Common myeloid progenitor, CD34-positive (primary cell): ENCODE results near the gene IPO8.

Experiments
- CTCF ChIA-PET: fragments of 350-600 bp; sonication (Branson Sonifier 250); formaldehyde crosslinking; loops from one replicate; lab custom pipeline; 2021; ENCODE audit warnings: antibody characterized with exemption; lab: Charles Lee
- POLR2A ChIA-PET: fragments of 350-600 bp; sonication (Branson Sonifier 250); formaldehyde crosslinking; loops from one replicate; lab custom pipeline; 2021; ENCODE audit warnings: antibody characterized with exemption; lab: Charles Lee
- DNase-seq, 3 donors: peaks; one replicate each; pipeline versions ENCODE4 v3.0.0 to v3.0.0-alpha.2; 2013
- H3K27ac ChIP-seq, 2 experiments: 1 replicate in 1 of 2; 2 replicates in 1 of 2; pipeline ENCODE4 v1.7.0; 2013; ENCODE audit warnings: inconsistent platforms in 2 of 2, low read length in 2 of 2, mild to moderate bottlenecking in 2 of 2, low read depth in 1 of 2, moderate library complexity in 1 of 2; ENCODE audit not compliant: severe bottlenecking in 2 of 2, insufficient read depth in 1 of 2, poor library complexity in 1 of 2
- H3K27me3 ChIP-seq, 5 experiments: replicated peaks in 2 of 5; 1 replicate in 3 of 5; 2 replicates in 2 of 5; pipeline versions ENCODE4 v1.6.1 to v1.7.0; 2013; ENCODE audit warnings: low read length in 4 of 5, mild to moderate bottlenecking in 2 of 5, moderate library complexity in 2 of 5, inconsistent platforms in 1 of 5; ENCODE audit not compliant: insufficient read depth in 5 of 5, control insufficient read depth in 4 of 5
- H3K36me3 ChIP-seq, 4 experiments: 1 replicate in 2 of 4; 2 replicates in 2 of 4; pipeline versions ENCODE4 v1.6.1 to v1.7.0; 2013; ENCODE audit warnings: low read length in 3 of 4, control low read depth in 1 of 4, mild to moderate bottlenecking in 1 of 4; ENCODE audit not compliant: control insufficient read depth in 4 of 4, insufficient read depth in 4 of 4
- H3K4me1 ChIP-seq, 4 experiments: 1 replicate in 3 of 4; 2 replicates in 1 of 4; pipeline versions ENCODE4 v1.6.1 to v1.7.1; 2013; ENCODE audit warnings: low read length in 3 of 4, mild to moderate bottlenecking in 3 of 4, control low read depth in 1 of 4, inconsistent platforms in 1 of 4, moderate library complexity in 1 of 4; ENCODE audit not compliant: control insufficient read depth in 4 of 4, insufficient read depth in 4 of 4; ENCODE audit errors: control extremely low read depth in 1 of 4
- H3K4me3 ChIP-seq, 7 experiments: 1 replicate in 4 of 7; 2 replicates in 3 of 7; pipeline versions ENCODE4 v1.5.1 to v1.7.0; 2013; ENCODE audit warnings: mild to moderate bottlenecking in 7 of 7, low read length in 6 of 7, moderate library complexity in 6 of 7, inconsistent platforms in 2 of 7, low read depth in 2 of 7, control low read depth in 1 of 7; ENCODE audit not compliant: insufficient read depth in 4 of 7, control insufficient read depth in 1 of 7; ENCODE audit errors: extremely low read depth in 1 of 7
- H3K9me3 ChIP-seq, 5 experiments: 1 replicate in 4 of 5; 2 replicates in 1 of 5; pipeline versions ENCODE4 v1.6.1 to v1.7.1; 2013; ENCODE audit warnings: low read length in 4 of 5, mild to moderate bottlenecking in 2 of 5, inconsistent platforms in 1 of 5, low read depth in 1 of 5, moderate library complexity in 1 of 5; ENCODE audit not compliant: control insufficient read depth in 4 of 5, insufficient read depth in 2 of 5; ENCODE audit errors: control extremely low read depth in 1 of 5
- WGBS: methylation state at CpG from one replicate; pipeline ENCODE4 v1.1.5; 2013; ENCODE audit not compliant: insufficient coverage; 5-methylcytosine and 5-hydroxymethylcytosine counted together

IPO8 gene

DNA sequence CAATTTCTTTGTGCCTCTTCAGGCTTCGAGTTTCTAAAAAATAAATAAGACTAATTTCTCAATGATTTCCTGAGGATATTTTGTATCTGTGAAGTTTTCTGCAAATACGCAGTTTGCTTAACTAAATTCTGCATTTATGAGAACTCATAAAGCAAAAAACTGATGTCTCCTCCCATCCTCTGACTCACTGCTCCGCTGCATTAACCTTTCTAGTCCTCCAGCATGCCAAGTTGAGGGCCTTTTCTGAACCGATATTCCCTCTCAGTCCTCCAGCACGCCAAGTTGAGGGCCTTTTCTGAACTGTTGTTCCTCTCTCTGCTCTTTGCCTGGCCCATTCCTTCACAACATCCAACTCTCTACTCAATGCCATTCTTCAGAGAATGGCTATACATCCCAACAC, 3.2 kb downstream of the IPO8 start:
- H3K27me3 ChIP-seq = no peaks in the 10 kb centered on the region
- 100% methylated on average over 4 of the region's 5 CpGs for WGBS
- H3K4me3 ChIP-seq = no peak overlapping the region
- peaks cover 0 to 3% (median 0%) of the 10 kb centered on the region in 4 experiments for H3K36me3 ChIP-seq
- ChIA-PET CTCF (interaction anchor here (1.0 kb wide), 1 partner anchor 25 kb away, joined by 3 read pairs; no protein-coding TSS in a partner anchor), POLR2A (no interaction called here)
- H3K9me3 ChIP-seq = no peaks in the 10 kb centered on the region
- DNase-seq = no peak
- peaks cover 9 to 21% (median 17%) of the 10 kb centered on the region in 4 experiments for H3K4me1 ChIP-seq
- H3K27ac ChIP-seq = no peak overlapping the region

GRCh38 chr12:30691122-30691879, 4.4 kb downstream of the IPO8 start:
- H3K9me3 ChIP-seq = no peaks in the 10 kb centered on the region
- H3K4me1 ChIP-seq = peaks cover 9 to 18% (median 16%) of the 10 kb centered on the region in 4 experiments
- ChIA-PET CTCF (no interaction called here), POLR2A (no interaction called here)
- peaks cover 0 to 3% (median 0%) of the 10 kb centered on the region in 4 experiments for H3K36me3 ChIP-seq
- WGBS = 98% methylated on average over 4 of the region's 4 CpGs
- DNase-seq = no peak
- no peak overlapping the region for H3K4me3 ChIP-seq
- H3K27me3 ChIP-seq = no peaks in the 10 kb centered on the region
- H3K27ac ChIP-seq = no peak overlapping the region

- H3K27ac ChIP-seq = no peak overlapping the region
- H3K27me3 ChIP-seq = no peaks in the 10 kb centered on the region
- no peak overlapping the region for H3K4me3 ChIP-seq
- no peaks in the 10 kb centered on the region for H3K9me3 ChIP-seq
- peak in 1 of 3 donors; percentile 10 for DNase-seq
- POLR2A ChIA-PET = no interaction called here
- peaks cover 0 to 12% (median 9%) of the 10 kb centered on the region in 4 experiments for H3K36me3 ChIP-seq
- CTCF ChIA-PET = no interaction called here
- H3K4me1 ChIP-seq = no peaks in the 10 kb centered on the region
- WGBS = 100% methylated on average over 1 of the region's 2 CpGs
Observed at GRCh38 chr12:30687265-30687986, 8.2 kb downstream of the IPO8 start.

- Histone ChIP-seq H3K27ac (no peak overlapping the region), H3K4me3 (no peak overlapping the region), H3K9me3 (no peaks in the 10 kb centered on the region), H3K4me1 (peaks cover 0 to 5% (median 0%) of the 10 kb centered on the region in 4 experiments), H3K36me3 (peaks cover 9 to 45% (median 20%) of the 10 kb centered on the region in 4 experiments), H3K27me3 (no peaks in the 10 kb centered on the region)
- POLR2A ChIA-PET = no interaction called here
- WGBS = no CpG with 5 or more reads among the region's 1 CpG
- DNase-seq = no peak
- CTCF ChIA-PET = interaction anchor here (0.8 to 1.0 kb wide), 3 partner anchors 30 to 143 kb away, joined by 3 read pairs; no protein-coding TSS in a partner anchor
Observed at GRCh38 chr12:30679241-30679640, 16.4 kb downstream of the IPO8 start.

- Histone ChIP-seq H3K9me3 (no peaks in the 10 kb centered on the region), H3K27ac (no peak overlapping the region), H3K4me3 (no peak overlapping the region), H3K36me3 (peaks cover 7 to 46% (median 18%) of the 10 kb centered on the region in 4 experiments), H3K27me3 (no peaks in the 10 kb centered on the region), H3K4me1 (peaks cover 0 to 5% (median 0%) of the 10 kb centered on the region in 4 experiments)
- WGBS = no CpG with 5 or more reads among the region's 1 CpG
- no peak for DNase-seq
- ChIA-PET CTCF (interaction anchor here (2.1 kb wide), 1 partner anchor 15 kb away, joined by 7 read pairs; no protein-coding TSS in a partner anchor), POLR2A (interaction anchor here (0.6 kb wide), 1 partner anchor 255 kb away, joined by 3 read pairs; no protein-coding TSS in a partner anchor)
Observed at GRCh38 chr12:30678221-30678620, 17.4 kb downstream of the IPO8 start.

DNA sequence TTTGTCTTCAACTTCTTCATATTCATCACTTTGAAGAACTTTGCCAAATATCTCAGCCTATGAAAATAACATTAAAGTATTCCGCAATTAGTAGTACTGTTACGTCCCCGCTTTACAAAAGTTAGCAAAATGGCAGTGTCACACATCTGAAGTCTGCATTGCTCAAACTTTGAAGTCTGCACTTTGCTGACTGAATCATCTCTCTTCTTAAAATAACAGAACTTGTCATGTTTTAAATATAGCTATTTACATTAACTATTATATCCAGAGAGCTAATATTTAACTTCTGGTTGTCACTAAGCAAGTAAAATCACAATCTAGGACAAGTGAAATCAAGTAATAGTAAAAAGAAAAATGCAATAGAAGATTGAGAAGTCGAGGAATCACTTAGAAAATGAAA, 34.5 kb downstream of the IPO8 start:
- CTCF ChIA-PET = no interaction called here
- 100% methylated on average over 3 of the region's 4 CpGs for WGBS
- Histone ChIP-seq H3K4me3 (no peak overlapping the region), H3K27me3 (no peaks in the 10 kb centered on the region), H3K36me3 (peaks cover 11 to 49% (median 28%) of the 10 kb centered on the region in 4 experiments), H3K4me1 (no peaks in the 10 kb centered on the region), H3K9me3 (no peaks in the 10 kb centered on the region), H3K27ac (no peak overlapping the region)
- POLR2A ChIA-PET = no interaction called here
- no peak for DNase-seq
